HUES48 (cell line): ENCODE measurements around the gene ATP2B2.

ENCODE experiments used
- H3K27ac ChIP-seq: one replicate; pipeline ENCODE4 v1.7.0; 2013; ENCODE audit warnings: low read depth, low read length, inconsistent platforms
- H3K27me3 ChIP-seq: 2 replicates; pipeline ENCODE4 v1.6.1; 2013; ENCODE audit warnings: mild to moderate bottlenecking, low read length; ENCODE audit not compliant: control insufficient read depth, insufficient read depth
- H3K36me3 ChIP-seq: 2 replicates; pipeline ENCODE4 v1.6.1; 2013; ENCODE audit warnings: low read length; ENCODE audit not compliant: control insufficient read depth, insufficient read depth
- H3K4me1 ChIP-seq: 2 replicates; pipeline ENCODE4 v1.6.1; 2013; ENCODE audit warnings: mild to moderate bottlenecking, low read length; ENCODE audit not compliant: control insufficient read depth, insufficient read depth
- H3K4me3 ChIP-seq: 2 replicates; pipeline ENCODE4 v1.5.1; 2013; ENCODE audit warnings: mild to moderate bottlenecking, low read depth, low read length
- H3K9ac ChIP-seq: 2 replicates; pipeline ENCODE4 v1.6.1; 2013; ENCODE audit warnings: mild to moderate bottlenecking, low read depth, low read length, moderate library complexity
- H3K9me3 ChIP-seq: 2 replicates; pipeline ENCODE4 v1.6.1; 2013; ENCODE audit warnings: low read length; ENCODE audit not compliant: control insufficient read depth, insufficient read depth

The ATP2B2 gene

GRCh38 chr3:10344944-10345575 lies 160.3 kb downstream of the ATP2B2 start:
- H3K27me3 ChIP-seq, result no peaks in the 10 kb centered on the region
- H3K4me1 ChIP-seq, result no peaks in the 10 kb centered on the region
- no peaks in the 10 kb centered on the region for H3K9me3 ChIP-seq
- no peak overlapping the region for H3K27ac ChIP-seq
- no peak overlapping the region for H3K4me3 ChIP-seq
- H3K9ac ChIP-seq, result no peak overlapping the region
- H3K36me3 ChIP-seq, result no peaks in the 10 kb centered on the region

- no peak overlapping the region for H3K4me3 ChIP-seq
- no peak overlapping the region for H3K27ac ChIP-seq
- H3K9me3 ChIP-seq, result no peaks in the 10 kb centered on the region
- H3K36me3 ChIP-seq, result no peaks in the 10 kb centered on the region
- H3K27me3 ChIP-seq, result no peaks in the 10 kb centered on the region
- no peak overlapping the region for H3K9ac ChIP-seq
- H3K4me1 ChIP-seq, result no peaks in the 10 kb centered on the region
Observed at GRCh38 chr3:10344147-10344943, 161.0 kb downstream of the ATP2B2 start.

GRCh38 chr3:10343526-10343925 lies 161.9 kb downstream of the ATP2B2 start:
- Histone ChIP-seq H3K9ac (no peak overlapping the region), H3K4me3 (no peak overlapping the region), H3K36me3 (no peaks in the 10 kb centered on the region), H3K9me3 (no peaks in the 10 kb centered on the region), H3K27me3 (no peaks in the 10 kb centered on the region), H3K4me1 (peaks cover 5% of the 10 kb centered on the region; the same call in 1 of the 2 replicates), H3K27ac (no peak overlapping the region)

GRCh38 chr3:10342781-10343180 lies 162.6 kb downstream of the ATP2B2 start:
- no peak overlapping the region for H3K9ac ChIP-seq
- no peak overlapping the region for H3K27ac ChIP-seq
- peaks cover 5% of the 10 kb centered on the region; the same call in 1 of the 2 replicates for H3K4me1 ChIP-seq

GRCh38 chr3:10341901-10342398 lies 163.4 kb downstream of the ATP2B2 start:
- no peak overlapping the region for H3K27ac ChIP-seq
- H3K4me3 ChIP-seq, result no peak overlapping the region
- H3K4me1 ChIP-seq, result peaks cover 5% of the 10 kb centered on the region; the same call in 1 of the 2 replicates
- no peak overlapping the region for H3K9ac ChIP-seq
- no peaks in the 10 kb centered on the region for H3K36me3 ChIP-seq
- no peaks in the 10 kb centered on the region for H3K9me3 ChIP-seq
- no peaks in the 10 kb centered on the region for H3K27me3 ChIP-seq

More at GRCh38 chr3:10342781-10343180, 162.6 kb downstream of the ATP2B2 start:
- Histone ChIP-seq H3K9me3 (no peaks in the 10 kb centered on the region), H3K27me3 (no peaks in the 10 kb centered on the region), H3K36me3 (no peaks in the 10 kb centered on the region), H3K4me3 (no peak overlapping the region)

- Histone ChIP-seq H3K27ac (no peak overlapping the region), H3K27me3 (no peaks in the 10 kb centered on the region), H3K36me3 (no peaks in the 10 kb centered on the region), H3K4me1 (peaks cover 5% of the 10 kb centered on the region; the same call in 1 of the 2 replicates), H3K9ac (no peak overlapping the region), H3K9me3 (no peaks in the 10 kb centered on the region), H3K4me3 (no peak overlapping the region)
Observed at GRCh38 chr3:10340476-10340875, 164.9 kb downstream of the ATP2B2 start.

- peaks cover 5% of the 10 kb centered on the region; the same call in 1 of the 2 replicates for H3K4me1 ChIP-seq
- H3K36me3 ChIP-seq, result no peaks in the 10 kb centered on the region
- no peak overlapping the region for H3K27ac ChIP-seq
- no peaks in the 10 kb centered on the region for H3K27me3 ChIP-seq
- no peaks in the 10 kb centered on the region for H3K9me3 ChIP-seq
- H3K9ac ChIP-seq, result no peak overlapping the region
- H3K4me3 ChIP-seq, result no peak overlapping the region
Observed at GRCh38 chr3:10340046-10340445, 165.3 kb downstream of the ATP2B2 start.

GRCh38 chr3:10339376-10339955 lies 165.9 kb downstream of the ATP2B2 start:
- Histone ChIP-seq H3K4me3 (no peak overlapping the region), H3K27ac (peak overlapping the region; percentile 2), H3K4me1 (peaks cover 6% of the 10 kb centered on the region; the same call in 1 of the 2 replicates), H3K9ac (no peak overlapping the region), H3K36me3 (no peaks in the 10 kb centered on the region), H3K9me3 (no peaks in the 10 kb centered on the region), H3K27me3 (no peaks in the 10 kb centered on the region)

GRCh38 chr3:10338591-10339353 lies 166.6 kb downstream of the ATP2B2 start:
- Histone ChIP-seq H3K9me3 (no peaks in the 10 kb centered on the region), H3K27me3 (no peaks in the 10 kb centered on the region), H3K4me1 (peaks cover 8% of the 10 kb centered on the region; the same call in 1 of the 2 replicates), H3K27ac (no peak overlapping the region), H3K9ac (no peak overlapping the region), H3K4me3 (no peak overlapping the region), H3K36me3 (no peaks in the 10 kb centered on the region)

- Histone ChIP-seq H3K9ac (no peak overlapping the region), H3K9me3 (no peaks in the 10 kb centered on the region), H3K27ac (no peak overlapping the region), H3K4me1 (peaks cover 8% of the 10 kb centered on the region; the same call in 1 of the 2 replicates), H3K27me3 (no peaks in the 10 kb centered on the region), H3K36me3 (no peaks in the 10 kb centered on the region), H3K4me3 (no peak overlapping the region)
Observed at GRCh38 chr3:10338164-10338470, 167.3 kb downstream of the ATP2B2 start.
